ENCODE measurements around the gene FGF19. TPM values are rescaled to one million over a fixed set of nuclear protein-coding genes. Genes with fewer than 3 reads are reported as not detected.

The FGF19 gene
- total RNA-seq, 6 experiments from 2014 or later: 0.18 TPM; not detected in 5

DNA sequence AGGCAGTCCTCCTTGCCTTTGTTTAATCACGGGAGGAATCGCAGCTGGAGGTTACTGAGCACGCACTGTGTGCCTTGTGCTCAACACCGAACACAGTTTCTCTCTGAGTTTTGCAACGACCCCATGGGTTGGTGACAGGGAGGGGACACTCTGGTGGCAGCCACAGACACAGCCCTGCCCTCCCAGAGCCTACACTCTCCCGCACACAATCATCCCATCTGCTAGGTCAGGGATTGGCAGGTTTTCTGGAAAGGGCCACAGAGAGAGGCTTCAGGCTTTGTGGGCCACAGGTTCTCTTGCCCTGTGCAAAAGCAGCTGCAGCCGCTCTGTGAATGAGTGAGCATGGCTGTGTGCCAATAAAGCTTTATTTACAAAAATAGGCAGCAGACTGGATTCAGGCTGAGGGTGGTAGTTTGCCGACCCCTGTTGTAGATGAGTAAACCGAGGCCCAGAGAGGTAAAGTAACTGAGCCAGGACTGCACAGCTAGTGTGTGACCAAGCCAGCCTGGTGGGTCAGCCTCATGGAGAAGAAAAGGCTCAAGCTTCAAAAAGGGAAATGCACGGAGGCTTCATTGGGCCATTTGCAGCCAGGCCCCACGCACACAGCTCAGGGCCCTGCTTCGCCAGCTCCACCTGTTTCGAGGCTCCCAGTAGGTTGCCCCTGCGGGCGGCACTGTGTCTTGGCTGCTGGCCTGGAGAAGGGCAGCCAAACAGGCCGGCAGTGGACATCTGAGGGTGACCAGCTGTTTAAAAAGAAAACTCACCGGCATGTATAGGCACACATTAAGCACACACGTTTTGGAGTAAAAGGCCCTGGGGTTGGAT is 45.0 kb downstream of the FGF19 start:
- Histone ChIP-seq H3K4me1 (peaks cover 0 to 13% (median 0%) of the 10 kb centered on the region in 4 donors), H3K4me3 (no peak overlapping the region), H3K9me3 (no peaks in the 10 kb centered on the region), H3K27ac (no peak overlapping the region), H3K36me3 (peaks cover 0 to 3% (median 0%) of the 10 kb centered on the region in 4 donors), H3K27me3 (no peaks in the 10 kb centered on the region)
- peak in 1 of 3 donors; percentile 31 for DNase-seq
- no peak for TF ChIP-seq CTCF (IDR thresholded peaks at IDR 0.05)
- no peak for TF ChIP-seq POLR2A (IDR thresholded peaks at IDR 0.05)
- 76% methylated on average over 10 of the region's 18 CpGs for WGBS (ENCODE audit: insufficient coverage, low coverage, low lambda C conversion rate, missing lambda C conversion rate)
- ATAC-seq: no peak
- intact Hi-C loops (cut with DNase I): loop anchor here in 1 of 2 donors (5.0 kb wide), 1 partner anchor 552 kb away; no protein-coding TSS in a partner anchor

- H3K4me3 ChIP-seq: no peak overlapping the region
- H3K27me3 ChIP-seq: no peaks in the 10 kb centered on the region
- ATAC-seq: no peak
- 100% methylated on average over 2 of the region's 27 CpGs for WGBS (ENCODE audit: insufficient coverage, low coverage, low lambda C conversion rate, missing lambda C conversion rate)
- H3K36me3 ChIP-seq: peaks cover 0 to 11% (median 3%) of the 10 kb centered on the region in 4 donors
- H3K4me1 ChIP-seq: peaks cover 0 to 13% (median 0%) of the 10 kb centered on the region in 4 donors
- TF ChIP-seq POLR2A (IDR thresholded peaks at IDR 0.05) (no peak), CTCF (IDR thresholded peaks at IDR 0.05) (no peak)
- peak in 2 of 3 donors; percentile 39 to 49 for DNase-seq
- intact Hi-C loops (cut with DNase I): loop anchor here in 1 of 2 donors (5.0 kb wide), 1 partner anchor 551 kb away; no protein-coding TSS in a partner anchor
- H3K9me3 ChIP-seq: no peaks in the 10 kb centered on the region
- H3K27ac ChIP-seq: no peak overlapping the region
Observed at GRCh38 chr11:69657911-69658625, 45.8 kb downstream of the FGF19 start.

- DNase-seq (no peak), ATAC-seq (no peak)
- WGBS (ENCODE audit: insufficient coverage, low coverage, low lambda C conversion rate, missing lambda C conversion rate): 70% methylated on average over 7 of the region's 14 CpGs
- Histone ChIP-seq H3K4me1 (peaks cover 0 to 13% (median 0%) of the 10 kb centered on the region in 4 donors), H3K4me3 (no peak overlapping the region), H3K36me3 (peaks cover 0 to 12% (median 3%) of the 10 kb centered on the region in 4 donors), H3K27me3 (no peaks in the 10 kb centered on the region), H3K9me3 (no peaks in the 10 kb centered on the region), H3K27ac (no peak overlapping the region)
- no peak for TF ChIP-seq CTCF (IDR thresholded peaks at IDR 0.05)
- no peak for TF ChIP-seq POLR2A (IDR thresholded peaks at IDR 0.05)
- intact Hi-C loops (cut with DNase I): loop anchor here in 1 of 2 donors (5.0 kb wide), 1 partner anchor 550 kb away; no protein-coding TSS in a partner anchor
Observed at GRCh38 chr11:69657456-69657910, 46.3 kb downstream of the FGF19 start.

DNA sequence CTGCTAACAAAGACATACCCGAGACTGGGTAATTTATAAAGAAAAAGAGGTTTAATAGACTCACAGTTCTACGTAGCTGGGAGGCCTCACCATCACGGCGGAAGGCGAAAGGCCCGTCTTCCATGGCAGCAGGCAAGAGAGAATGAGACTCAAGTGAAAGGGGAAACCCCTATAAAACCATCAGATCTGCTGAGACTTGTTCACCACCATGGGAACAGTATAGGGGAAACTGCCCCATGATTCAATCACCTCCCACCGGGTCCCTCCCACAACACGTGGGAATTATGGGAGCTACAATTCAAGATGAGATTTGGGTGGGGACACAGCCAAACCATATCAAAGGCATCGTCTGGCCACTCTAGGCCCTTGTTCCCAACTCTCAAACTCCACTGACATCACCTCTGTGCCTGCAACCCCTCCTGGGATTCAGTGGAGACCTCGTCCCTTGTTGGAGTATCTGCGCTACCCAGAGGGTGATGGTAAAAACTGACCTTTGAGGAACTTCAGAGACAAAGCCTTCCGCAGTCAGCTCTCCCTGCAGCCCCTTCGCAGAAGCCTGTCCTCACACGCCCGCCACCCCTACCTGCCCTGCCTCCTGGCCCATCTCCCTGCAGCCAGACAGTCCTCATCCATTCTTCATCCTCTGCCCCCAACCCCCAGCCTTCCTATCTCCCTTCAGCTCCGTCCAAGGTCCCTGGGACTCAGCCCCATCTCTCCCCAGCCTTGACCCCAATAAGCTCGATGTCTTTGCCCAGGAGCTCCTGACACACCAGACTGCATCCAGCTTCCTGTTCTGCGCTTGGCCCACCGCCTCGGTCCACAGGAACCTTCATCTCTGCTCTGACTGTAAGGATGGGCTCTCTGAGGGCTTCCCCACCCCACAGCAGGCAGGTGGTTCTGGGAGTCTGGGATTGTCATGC is 47.0 kb downstream of the FGF19 start:
- intact Hi-C loops (cut with DNase I): loop anchor here in 1 of 2 donors (5.0 kb wide), 1 partner anchor 549 kb away; no protein-coding TSS in a partner anchor
- no peak for TF ChIP-seq CTCF (IDR thresholded peaks at IDR 0.05)
- no peak for TF ChIP-seq POLR2A (IDR thresholded peaks at IDR 0.05)
- H3K27ac ChIP-seq: no peak overlapping the region
- no peak for ATAC-seq
- H3K4me1 ChIP-seq: peaks cover 0 to 13% (median 0%) of the 10 kb centered on the region in 4 donors
- H3K36me3 ChIP-seq: peaks cover 0 to 19% (median 7%) of the 10 kb centered on the region in 4 donors
- no peaks in the 10 kb centered on the region for H3K27me3 ChIP-seq
- peak in 1 of 3 donors; percentile 20 for DNase-seq
- WGBS (ENCODE audit: insufficient coverage, low coverage, low lambda C conversion rate, missing lambda C conversion rate): 80% methylated on average over 9 of the region's 20 CpGs
- no peaks in the 10 kb centered on the region for H3K9me3 ChIP-seq
- H3K4me3 ChIP-seq: no peak overlapping the region

All from right lobe of liver (tissue), 6 donors.